ENCODE measurements around the gene HS3ST3A1.

DNA sequence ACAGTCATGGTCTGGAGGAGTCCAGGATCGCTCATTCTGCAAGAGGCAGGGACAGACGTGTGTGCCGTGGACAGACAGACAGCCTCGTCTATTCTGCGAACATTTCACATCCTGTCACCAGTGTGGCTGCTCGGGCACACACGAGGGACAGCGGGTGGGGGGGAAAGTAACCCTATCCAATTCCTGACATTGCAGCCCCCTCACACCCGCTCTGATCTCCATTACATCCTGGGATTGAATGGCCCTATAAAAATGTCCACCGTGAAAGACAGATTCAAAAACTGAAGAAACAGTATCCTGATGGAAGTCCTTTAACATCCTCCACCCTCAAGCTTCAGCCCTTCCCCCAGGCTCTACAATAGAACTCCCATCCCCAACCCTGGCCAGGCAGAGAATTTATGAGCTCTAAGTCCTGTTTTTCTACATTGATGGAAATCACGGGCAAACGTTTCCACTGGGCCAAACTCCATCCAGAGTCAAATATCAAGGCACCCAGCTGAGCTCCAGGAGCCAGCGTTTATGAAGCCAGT, 39.4 kb downstream of the HS3ST3A1 start:
- TF ChIP-seq ZNF274 (IDR thresholded peaks at IDR 0.05; ENCODE audit: low read depth, low read length) (no peak), YY1 (IDR thresholded peaks at IDR 0.05; ENCODE audit: insufficient read depth, insufficient read length) (no peak)
